Neural cell (in vitro differentiated cells): ENCODE results near the gene PPM1L. TPM values are rescaled to one million over a fixed set of nuclear protein-coding genes. Genes with fewer than 3 reads are reported as not detected.
"Not testable (repeated sequence)": the region's sequence is repeated elsewhere in the genome, so short reads cannot be mapped to it uniquely, and the experiment has no call there.

ENCODE experiments used
- H2AFZ ChIP-seq: fragments of 200-600, 300-800 bp; sonication (generic), shearing (Covaris generic); 2 replicates; pipeline ENCODE4 v1.6.0; 2014; ENCODE audit warnings: low read depth, mild to moderate bottlenecking, antibody characterized with exemption, low read length, moderate library complexity
- H3F3A ChIP-seq: fragments of 200-600 bp; shearing (Covaris generic); 2 replicates; pipeline ENCODE4 v1.6.1; 2016; ENCODE audit warnings: mild to moderate bottlenecking, moderate library complexity, mixed read lengths, antibody characterized with exemption, low read length; ENCODE audit not compliant: insufficient read depth, poor library complexity, severe bottlenecking
- H3K27ac ChIP-seq: fragments of 200-600, 300-800 bp; sonication (generic), shearing (Covaris generic); 2 replicates; pipeline ENCODE4 v1.5.1; 2014; ENCODE audit warnings: mild to moderate bottlenecking, low read length, moderate library complexity
- H3K27me3 ChIP-seq: fragments of 300-800, 200-600 bp; sonication (generic), shearing (Covaris generic); 2 replicates; pipeline ENCODE4 v1.6.0; 2014; ENCODE audit warnings: mild to moderate bottlenecking, low read depth, low read length, moderate library complexity; ENCODE audit not compliant: insufficient read depth
- H3K36me3 ChIP-seq: fragments of 300-800, 200-600 bp; sonication (generic), shearing (Covaris generic); 2 replicates; pipeline ENCODE4 v1.5.1; 2014; ENCODE audit warnings: mild to moderate bottlenecking, antibody characterized with exemption, low read length, moderate library complexity; ENCODE audit not compliant: insufficient read depth
- H3K4me2 ChIP-seq: fragments of 300-800, 200-600 bp; sonication (generic), shearing (Covaris generic); 2 replicates; pipeline ENCODE4 v1.6.0; 2014; ENCODE audit warnings: mild to moderate bottlenecking, low read length
- H3K4me3 ChIP-seq: fragments of 300-800, 200-600 bp; sonication (generic), shearing (Covaris generic); 2 replicates; pipeline ENCODE4 v1.5.1; 2014; ENCODE audit warnings: mild to moderate bottlenecking, low read length, moderate library complexity
- H3K79me2 ChIP-seq: fragments of 200-600 bp; shearing (Covaris generic); replicated peaks from 2 replicates; pipeline ENCODE4 v1.6.0; 2014; ENCODE audit warnings: mild to moderate bottlenecking, low read length, moderate library complexity; ENCODE audit not compliant: insufficient read depth
- H3K9ac ChIP-seq: fragments of 300-800, 200-600 bp; sonication (generic), shearing (Covaris generic); 2 replicates; pipeline ENCODE4 v1.6.1; 2016; ENCODE audit warnings: mild to moderate bottlenecking, low read length, mixed read lengths
- H3K9me2 ChIP-seq: fragments of 200-600 bp; shearing (Covaris generic); 2 replicates; pipeline ENCODE4 v1.6.1; 2016; ENCODE audit warnings: mild to moderate bottlenecking, low read length, mixed read lengths; ENCODE audit not compliant: insufficient read depth
- H3K9me3 ChIP-seq: fragments of 200-600, 300-800 bp; sonication (generic), shearing (Covaris generic); 2 replicates; pipeline ENCODE4 v1.6.1; 2016; ENCODE audit warnings: mild to moderate bottlenecking, mixed run types, low read length, moderate library complexity, mixed read lengths
- H4K20me1 ChIP-seq: fragments of 200-600 bp; shearing (Covaris generic); 2 replicates; pipeline ENCODE4 v1.6.1; 2016; ENCODE audit warnings: mild to moderate bottlenecking, mixed run types; ENCODE audit not compliant: insufficient read depth
- EZH2 ChIP-seq: fragments of 200-600, 300-800 bp; shearing (Covaris generic), sonication (generic); IDR thresholded peaks from 2 replicates; pipeline ENCODE4 v1.6.1; 2014; ENCODE audit warnings: antibody characterized with exemption, low read length, borderline replicate concordance, mild to moderate bottlenecking; ENCODE audit not compliant: insufficient read depth, poor library complexity, severe bottlenecking
- TAF1 ChIP-seq: IDR thresholded peaks from 2 replicates; pipeline ENCODE4 v1.6.1; 2012; ENCODE audit warnings: low read depth
- polyA plus RNA-seq: library from polyadenylated mRNA; depleted of rRNA; stranded (reverse); fragments of >200 nt; gene quantifications from 2 replicates; pipeline ENCODE4 v1.2.3, GENCODE V29; 2014
- TF ChIP-seq, protein P1 (sequence below): fragments of 450-650 bp; IDR thresholded peaks from 2 replicates; pipeline ENCODE4 v1.5.1; 2014; ENCODE audit warnings: antibody characterized with exemption, mild to moderate bottlenecking, moderate library complexity; ENCODE audit not compliant: poor library complexity, severe bottlenecking
- TF ChIP-seq, protein P2 (sequence below): IDR thresholded peaks from 2 replicates; pipeline ENCODE4 v1.6.1; 2012; ENCODE audit warnings: borderline replicate concordance

The PPM1L gene
- polyA plus RNA-seq, 1 donor from 2014 or later = 24.9 TPM

DNA sequence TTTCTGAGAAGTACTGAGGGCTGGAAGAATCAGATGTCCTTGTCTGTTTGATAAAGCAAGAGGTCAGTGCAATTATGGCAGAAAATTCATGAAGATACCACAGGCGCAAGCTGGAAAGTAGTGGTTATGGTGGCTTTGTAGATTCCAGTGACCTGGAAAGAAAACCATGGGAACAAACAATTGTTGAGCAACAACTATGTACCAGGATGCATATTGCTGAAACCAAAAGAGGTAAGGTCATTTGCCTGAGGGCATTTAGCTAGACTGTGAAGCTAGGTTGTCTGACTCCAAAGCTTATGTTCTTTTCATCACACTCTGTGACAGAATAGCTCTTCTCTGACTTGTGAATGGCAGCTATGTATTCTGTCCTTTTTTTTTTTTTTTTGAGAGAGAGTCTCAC is 275.1 kb downstream of the PPM1L start:
- TF ChIP-seq, protein P1, sequence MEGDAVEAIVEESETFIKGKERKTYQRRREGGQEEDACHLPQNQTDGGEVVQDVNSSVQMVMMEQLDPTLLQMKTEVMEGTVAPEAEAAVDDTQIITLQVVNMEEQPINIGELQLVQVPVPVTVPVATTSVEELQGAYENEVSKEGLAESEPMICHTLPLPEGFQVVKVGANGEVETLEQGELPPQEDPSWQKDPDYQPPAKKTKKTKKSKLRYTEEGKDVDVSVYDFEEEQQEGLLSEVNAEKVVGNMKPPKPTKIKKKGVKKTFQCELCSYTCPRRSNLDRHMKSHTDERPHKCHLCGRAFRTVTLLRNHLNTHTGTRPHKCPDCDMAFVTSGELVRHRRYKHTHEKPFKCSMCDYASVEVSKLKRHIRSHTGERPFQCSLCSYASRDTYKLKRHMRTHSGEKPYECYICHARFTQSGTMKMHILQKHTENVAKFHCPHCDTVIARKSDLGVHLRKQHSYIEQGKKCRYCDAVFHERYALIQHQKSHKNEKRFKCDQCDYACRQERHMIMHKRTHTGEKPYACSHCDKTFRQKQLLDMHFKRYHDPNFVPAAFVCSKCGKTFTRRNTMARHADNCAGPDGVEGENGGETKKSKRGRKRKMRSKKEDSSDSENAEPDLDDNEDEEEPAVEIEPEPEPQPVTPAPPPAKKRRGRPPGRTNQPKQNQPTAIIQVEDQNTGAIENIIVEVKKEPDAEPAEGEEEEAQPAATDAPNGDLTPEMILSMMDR = no peak
- H3K4me3 ChIP-seq = no peak overlapping the region
- no peaks in the 10 kb centered on the region for H3K27me3 ChIP-seq
- no peak overlapping the region for H2AFZ ChIP-seq
- no peaks in the 10 kb centered on the region for H3K36me3 ChIP-seq
- H3F3A ChIP-seq = no peaks in the 10 kb centered on the region
- no peaks in the 10 kb centered on the region for H3K9me3 ChIP-seq
- H4K20me1 ChIP-seq = no peaks in the 10 kb centered on the region
- H3K4me2 ChIP-seq = no peak overlapping the region
- no peaks in the 10 kb centered on the region for H3K9me2 ChIP-seq
- H3K79me2 ChIP-seq = no peaks in the 10 kb centered on the region
- no peak overlapping the region for H3K27ac ChIP-seq
- H3K9ac ChIP-seq = no peak overlapping the region

DNA sequence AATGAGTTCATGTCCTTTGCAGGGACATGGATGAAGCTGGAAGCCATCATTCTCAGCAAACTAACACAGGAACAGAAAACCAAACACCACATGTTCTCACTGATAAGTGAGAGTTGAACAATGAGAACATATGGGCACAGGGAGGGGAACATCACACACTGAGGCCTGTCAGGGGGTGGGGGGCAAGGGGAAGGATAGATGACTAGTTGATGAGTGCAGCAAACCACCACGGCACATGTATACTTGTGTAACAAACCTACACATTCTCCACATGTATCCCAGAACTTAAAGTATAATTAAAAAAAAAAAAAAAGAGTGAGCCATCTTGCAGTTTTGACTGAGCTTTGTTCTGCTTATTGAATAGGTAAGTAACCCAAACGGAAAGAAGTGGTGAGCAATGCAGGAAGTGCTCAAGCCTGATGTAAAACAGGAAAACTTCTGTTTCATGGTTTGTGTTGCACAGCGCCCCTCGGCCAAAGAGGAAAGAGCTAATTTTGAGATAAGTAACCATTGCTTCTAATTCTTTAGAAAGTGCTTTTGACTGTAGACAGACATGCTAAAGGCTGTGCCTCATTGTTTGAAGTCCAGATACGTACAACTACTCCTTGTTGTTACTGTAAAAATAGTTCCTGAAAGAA is 279.0 kb downstream of the PPM1L start:
- not testable (repeated sequence) for H3K4me2 ChIP-seq, H3K9ac ChIP-seq, H3K9me2 ChIP-seq, H3K79me2 ChIP-seq, H3K36me3 ChIP-seq, H3K27ac ChIP-seq, H3K4me3 ChIP-seq, H4K20me1 ChIP-seq, H3K9me3 ChIP-seq, H3F3A ChIP-seq, H3K27me3 ChIP-seq, H2AFZ ChIP-seq

DNA sequence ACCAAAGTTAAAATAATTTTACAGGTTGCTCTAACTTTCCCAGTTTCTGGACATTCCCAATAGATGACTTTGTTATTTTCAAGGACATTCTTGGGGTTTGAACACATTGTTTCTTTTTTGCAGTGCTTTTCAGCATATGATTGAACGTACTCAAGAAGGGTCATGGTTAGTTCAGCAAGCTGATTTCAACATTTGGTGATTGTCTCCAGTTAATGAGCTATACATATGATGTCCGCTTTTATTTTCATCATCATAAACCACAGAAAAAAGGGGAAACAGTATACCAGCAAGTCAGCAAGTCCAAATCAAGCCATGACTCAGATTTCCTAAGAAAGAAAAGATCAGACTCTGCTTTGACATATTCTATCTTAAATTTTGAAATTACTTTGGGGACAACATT is 279.7 kb downstream of the PPM1L start:
- no peak for TF ChIP-seq TAF1
- no peak for TF ChIP-seq EZH2
- TF ChIP-seq, protein P2, sequence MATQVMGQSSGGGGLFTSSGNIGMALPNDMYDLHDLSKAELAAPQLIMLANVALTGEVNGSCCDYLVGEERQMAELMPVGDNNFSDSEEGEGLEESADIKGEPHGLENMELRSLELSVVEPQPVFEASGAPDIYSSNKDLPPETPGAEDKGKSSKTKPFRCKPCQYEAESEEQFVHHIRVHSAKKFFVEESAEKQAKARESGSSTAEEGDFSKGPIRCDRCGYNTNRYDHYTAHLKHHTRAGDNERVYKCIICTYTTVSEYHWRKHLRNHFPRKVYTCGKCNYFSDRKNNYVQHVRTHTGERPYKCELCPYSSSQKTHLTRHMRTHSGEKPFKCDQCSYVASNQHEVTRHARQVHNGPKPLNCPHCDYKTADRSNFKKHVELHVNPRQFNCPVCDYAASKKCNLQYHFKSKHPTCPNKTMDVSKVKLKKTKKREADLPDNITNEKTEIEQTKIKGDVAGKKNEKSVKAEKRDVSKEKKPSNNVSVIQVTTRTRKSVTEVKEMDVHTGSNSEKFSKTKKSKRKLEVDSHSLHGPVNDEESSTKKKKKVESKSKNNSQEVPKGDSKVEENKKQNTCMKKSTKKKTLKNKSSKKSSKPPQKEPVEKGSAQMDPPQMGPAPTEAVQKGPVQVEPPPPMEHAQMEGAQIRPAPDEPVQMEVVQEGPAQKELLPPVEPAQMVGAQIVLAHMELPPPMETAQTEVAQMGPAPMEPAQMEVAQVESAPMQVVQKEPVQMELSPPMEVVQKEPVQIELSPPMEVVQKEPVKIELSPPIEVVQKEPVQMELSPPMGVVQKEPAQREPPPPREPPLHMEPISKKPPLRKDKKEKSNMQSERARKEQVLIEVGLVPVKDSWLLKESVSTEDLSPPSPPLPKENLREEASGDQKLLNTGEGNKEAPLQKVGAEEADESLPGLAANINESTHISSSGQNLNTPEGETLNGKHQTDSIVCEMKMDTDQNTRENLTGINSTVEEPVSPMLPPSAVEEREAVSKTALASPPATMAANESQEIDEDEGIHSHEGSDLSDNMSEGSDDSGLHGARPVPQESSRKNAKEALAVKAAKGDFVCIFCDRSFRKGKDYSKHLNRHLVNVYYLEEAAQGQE = no peak
- Histone ChIP-seq H2AFZ (no peak overlapping the region), H3K9ac (no peak overlapping the region), H3K36me3 (no peaks in the 10 kb centered on the region), H4K20me1 (no peaks in the 10 kb centered on the region), H3K9me3 (no peaks in the 10 kb centered on the region), H3K27ac (no peak overlapping the region), H3K27me3 (no peaks in the 10 kb centered on the region), H3K4me2 (no peak overlapping the region), H3K79me2 (no peaks in the 10 kb centered on the region), H3F3A (no peaks in the 10 kb centered on the region), H3K4me3 (no peak overlapping the region), H3K9me2 (no peaks in the 10 kb centered on the region)
